PC-3 (cell line): Measurements from ENCODE around the gene DGKB.

Experiments
- CTCF ChIP-seq: fragments of 300-600 bp; sonication (generic); conservative IDR thresholded peaks from 2 replicates; pipeline ENCODE4 v1.5.1; 2017; ENCODE audit warnings: antibody characterized with exemption, low read depth, mild to moderate bottlenecking, low read length
- EZH2 ChIP-seq: fragments of 300-600 bp; sonication (generic); IDR thresholded peaks from one replicate; pipeline ENCODE4 v1.6.1; 2017; ENCODE audit warnings: antibody characterized with exemption, mild to moderate bottlenecking, low read length; ENCODE audit not compliant: unreplicated experiment
- EZH2phosphoT487 ChIP-seq: fragments of 300-600 bp; sonication (generic); IDR thresholded peaks from 2 replicates; pipeline ENCODE4 v1.6.1; 2018; ENCODE audit warnings: mild to moderate bottlenecking, antibody characterized with exemption, low read length, borderline replicate concordance

GRCh38 chr7:14170872-14171271 is 731.7 kb downstream of the DGKB start:
- no peak for TF ChIP-seq CTCF
- no peak for TF ChIP-seq EZH2phosphoT487
- no peak for TF ChIP-seq EZH2
